ENCODE results near the gene NVL. TPM values are rescaled to one million over a fixed set of nuclear protein-coding genes. Genes with fewer than 3 reads are reported as not detected.

NVL gene
- total RNA-seq, 1 experiment from 2014 or later, result 81.5 TPM

GRCh38 chr1:224274970-224275626 lies 54.9 kb downstream of the NVL start:
- no peak for DNase-seq (ENCODE audit: unreplicated experiment)
- no peak overlapping the region for H3K27ac Mint-ChIP-seq (ENCODE audit: low read depth, unreplicated experiment)
- no peak for TF ChIP-seq CTCF (IDR thresholded peaks at IDR 0.05; ENCODE audit: unreplicated experiment)
- H3K4me1 Mint-ChIP-seq (ENCODE audit: insufficient read depth, unreplicated experiment), result peaks cover 5% of the 10 kb centered on the region
- BruUV-seq (replicated peaks), result no TSS peak
- ChIA-PET POLR2A (interaction anchor here (0.6 to 1.6 kb wide), 4 partner anchors 10 to 161 kb away, joined by 3 to 5 read pairs (median 4); partner anchors contain the start of gene NVL), CTCF (interaction anchor here (0.8 to 1.1 kb wide), 3 partner anchors 12 to 159 kb away, joined by 3 to 4 read pairs (median 3); no protein-coding TSS in a partner anchor)
- no peaks in the 10 kb centered on the region for H3K27me3 Mint-ChIP-seq (ENCODE audit: insufficient read depth, unreplicated experiment)
- peaks cover 81% of the 10 kb centered on the region for H3K36me3 Mint-ChIP-seq (ENCODE audit: insufficient read depth, unreplicated experiment)
- no peaks in the 10 kb centered on the region for H3K9me3 Mint-ChIP-seq (ENCODE audit: unreplicated experiment)
- intact Hi-C loops (cut with micrococcal nuclease), result no loop called here
- no peak overlapping the region for H3K4me3 Mint-ChIP-seq (ENCODE audit: unreplicated experiment)

GRCh38 chr1:224273641-224274040 lies 56.3 kb downstream of the NVL start:
- POLR2A ChIA-PET, result interaction anchor here (0.6 to 0.9 kb wide), 4 partner anchors 8 to 121 kb away, joined by 3 to 6 read pairs (median 3); no protein-coding TSS in a partner anchor
- H3K27ac Mint-ChIP-seq (ENCODE audit: low read depth, unreplicated experiment), result no peak overlapping the region
- no peak for TF ChIP-seq CTCF (IDR thresholded peaks at IDR 0.05; ENCODE audit: unreplicated experiment)
- no peaks in the 10 kb centered on the region for H3K27me3 Mint-ChIP-seq (ENCODE audit: insufficient read depth, unreplicated experiment)
- no TSS peak for BruUV-seq (replicated peaks)
- no peak overlapping the region for H3K4me3 Mint-ChIP-seq (ENCODE audit: unreplicated experiment)
- DNase-seq (ENCODE audit: unreplicated experiment), result peak; percentile 65
- H3K9me3 Mint-ChIP-seq (ENCODE audit: unreplicated experiment), result no peaks in the 10 kb centered on the region
- intact Hi-C loops (cut with micrococcal nuclease), result no loop called here
- peaks cover 5% of the 10 kb centered on the region for H3K4me1 Mint-ChIP-seq (ENCODE audit: insufficient read depth, unreplicated experiment)
- H3K36me3 Mint-ChIP-seq (ENCODE audit: insufficient read depth, unreplicated experiment), result peaks cover 81% of the 10 kb centered on the region
- CTCF ChIA-PET, result interaction anchor here (1.0 kb wide), 1 partner anchor 11 kb away, joined by 3 read pairs; no protein-coding TSS in a partner anchor

- no peak for TF ChIP-seq CTCF (IDR thresholded peaks at IDR 0.05; ENCODE audit: unreplicated experiment)
- CTCF ChIA-PET, result interaction anchor here (0.5 to 0.6 kb wide), 2 partner anchors 126 to 1086 kb away, joined by 3 read pairs; no protein-coding TSS in a partner anchor
- peaks cover 10% of the 10 kb centered on the region for H3K4me1 Mint-ChIP-seq (ENCODE audit: insufficient read depth, unreplicated experiment)
- no peaks in the 10 kb centered on the region for H3K9me3 Mint-ChIP-seq (ENCODE audit: unreplicated experiment)
- no TSS peak for BruUV-seq (replicated peaks)
- no peak for DNase-seq (ENCODE audit: unreplicated experiment)
- peaks cover 92% of the 10 kb centered on the region for H3K36me3 Mint-ChIP-seq (ENCODE audit: insufficient read depth, unreplicated experiment)
- POLR2A ChIA-PET, result interaction anchor here (0.9 kb wide), 1 partner anchor 8 kb away, joined by 3 read pairs; no protein-coding TSS in a partner anchor
- intact Hi-C loops (cut with micrococcal nuclease), result no loop called here
- no peak overlapping the region for H3K27ac Mint-ChIP-seq (ENCODE audit: low read depth, unreplicated experiment)
- H3K4me3 Mint-ChIP-seq (ENCODE audit: unreplicated experiment), result no peak overlapping the region
- no peaks in the 10 kb centered on the region for H3K27me3 Mint-ChIP-seq (ENCODE audit: insufficient read depth, unreplicated experiment)
Measured at GRCh38 chr1:224271106-224271505, 58.9 kb downstream of the NVL start.

GRCh38 chr1:224267925-224268324 lies 62.0 kb downstream of the NVL start:
- no peaks in the 10 kb centered on the region for H3K9me3 Mint-ChIP-seq (ENCODE audit: unreplicated experiment)
- CTCF ChIA-PET, result interaction anchor here (0.6 to 1.0 kb wide), 3 partner anchors 19 to 58 kb away, joined by 3 to 4 read pairs (median 3); no protein-coding TSS in a partner anchor
- H3K27me3 Mint-ChIP-seq (ENCODE audit: insufficient read depth, unreplicated experiment), result no peaks in the 10 kb centered on the region
- POLR2A ChIA-PET, result interaction anchor here (0.6 to 2.1 kb wide), 5 partner anchors 16 to 138 kb away, joined by 3 to 6 read pairs (median 5); no protein-coding TSS in a partner anchor
- no peak overlapping the region for H3K27ac Mint-ChIP-seq (ENCODE audit: low read depth, unreplicated experiment)
- H3K36me3 Mint-ChIP-seq (ENCODE audit: insufficient read depth, unreplicated experiment), result peaks cover 91% of the 10 kb centered on the region
- TF ChIP-seq CTCF (IDR thresholded peaks at IDR 0.05; ENCODE audit: unreplicated experiment), result no peak
- intact Hi-C loops (cut with micrococcal nuclease), result no loop called here
- DNase-seq (ENCODE audit: unreplicated experiment), result peak; percentile 69
- peaks cover 5% of the 10 kb centered on the region for H3K4me1 Mint-ChIP-seq (ENCODE audit: insufficient read depth, unreplicated experiment)
- no TSS peak for BruUV-seq (replicated peaks)
- H3K4me3 Mint-ChIP-seq (ENCODE audit: unreplicated experiment), result no peak overlapping the region
